NCI-H1092 (cell line): ENCODE data around the gene HOXC13.
A peak's percentile ranks its signal among the peaks of the same experiment; 100 is the strongest.

Experiments used
- DNase-seq: peaks from one replicate; lab custom pipeline; 2025; lab: John Stamatoyannopoulos, UW

HOXC13 gene, protein sequence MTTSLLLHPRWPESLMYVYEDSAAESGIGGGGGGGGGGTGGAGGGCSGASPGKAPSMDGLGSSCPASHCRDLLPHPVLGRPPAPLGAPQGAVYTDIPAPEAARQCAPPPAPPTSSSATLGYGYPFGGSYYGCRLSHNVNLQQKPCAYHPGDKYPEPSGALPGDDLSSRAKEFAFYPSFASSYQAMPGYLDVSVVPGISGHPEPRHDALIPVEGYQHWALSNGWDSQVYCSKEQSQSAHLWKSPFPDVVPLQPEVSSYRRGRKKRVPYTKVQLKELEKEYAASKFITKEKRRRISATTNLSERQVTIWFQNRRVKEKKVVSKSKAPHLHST

DNA sequence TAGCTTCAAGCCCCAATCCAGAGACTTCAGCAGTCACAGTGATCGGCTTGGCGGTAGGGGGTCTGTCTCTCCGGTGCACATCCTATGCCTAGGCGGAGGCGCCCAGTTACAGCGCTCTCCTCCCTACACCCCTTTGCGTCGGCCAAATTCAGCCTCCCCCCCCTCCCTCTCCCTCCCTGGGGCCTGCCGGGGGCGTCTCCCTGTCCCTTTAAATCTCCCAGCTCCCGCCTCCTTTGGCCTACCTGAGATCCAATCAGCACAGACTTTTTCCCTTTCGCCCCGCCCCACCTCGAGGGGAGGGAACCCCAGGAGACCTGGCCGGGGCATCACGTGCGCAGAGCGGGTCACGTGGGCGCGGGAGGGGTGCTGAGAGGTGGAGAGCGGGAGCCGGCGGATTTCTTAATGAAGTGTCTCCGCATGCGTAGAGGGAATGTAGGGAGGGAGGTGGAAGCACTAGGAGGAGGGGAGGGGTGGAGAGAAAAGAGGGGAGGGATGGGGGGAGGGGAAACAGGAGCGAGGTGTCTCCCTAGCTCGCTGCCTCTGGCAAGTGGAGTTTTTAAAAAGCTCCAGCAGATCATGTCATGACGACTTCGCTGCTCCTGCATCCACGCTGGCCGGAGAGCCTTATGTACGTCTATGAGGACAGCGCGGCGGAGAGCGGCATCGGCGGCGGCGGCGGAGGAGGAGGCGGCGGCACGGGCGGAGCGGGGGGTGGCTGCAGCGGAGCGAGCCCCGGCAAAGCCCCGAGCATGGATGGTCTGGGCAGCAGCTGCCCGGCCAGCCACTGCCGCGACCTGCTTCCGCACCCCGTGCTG lies at the start of gene HOXC13:
HOXC13 (plus strand) TSS at position 506 of the 815 bp plus-strand sequence; CDS start at position 582, 76 bp downstream.
- DNase-seq = peak; percentile 93

DNA sequence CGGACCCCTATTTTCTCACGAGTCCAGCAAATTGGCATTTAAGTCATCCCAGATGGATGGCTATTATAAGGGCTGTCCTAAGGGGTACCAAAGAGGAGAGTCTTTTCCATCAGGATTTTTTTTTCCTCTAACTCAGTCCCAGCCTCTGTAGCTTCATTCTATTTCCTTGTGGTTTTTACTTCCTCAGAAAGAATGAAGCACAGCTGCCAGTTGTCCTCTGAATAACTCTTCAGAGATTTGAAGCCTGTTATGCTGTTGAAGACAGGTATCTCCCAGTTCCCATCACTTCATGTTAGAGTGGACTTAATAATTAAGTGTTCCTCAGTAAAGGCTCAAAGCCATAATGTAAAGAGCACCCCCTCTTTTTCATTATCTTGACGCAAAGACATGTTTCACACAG lies 48.5 kb upstream of the HOXC13 start:
- DNase-seq = no peak

DNA sequence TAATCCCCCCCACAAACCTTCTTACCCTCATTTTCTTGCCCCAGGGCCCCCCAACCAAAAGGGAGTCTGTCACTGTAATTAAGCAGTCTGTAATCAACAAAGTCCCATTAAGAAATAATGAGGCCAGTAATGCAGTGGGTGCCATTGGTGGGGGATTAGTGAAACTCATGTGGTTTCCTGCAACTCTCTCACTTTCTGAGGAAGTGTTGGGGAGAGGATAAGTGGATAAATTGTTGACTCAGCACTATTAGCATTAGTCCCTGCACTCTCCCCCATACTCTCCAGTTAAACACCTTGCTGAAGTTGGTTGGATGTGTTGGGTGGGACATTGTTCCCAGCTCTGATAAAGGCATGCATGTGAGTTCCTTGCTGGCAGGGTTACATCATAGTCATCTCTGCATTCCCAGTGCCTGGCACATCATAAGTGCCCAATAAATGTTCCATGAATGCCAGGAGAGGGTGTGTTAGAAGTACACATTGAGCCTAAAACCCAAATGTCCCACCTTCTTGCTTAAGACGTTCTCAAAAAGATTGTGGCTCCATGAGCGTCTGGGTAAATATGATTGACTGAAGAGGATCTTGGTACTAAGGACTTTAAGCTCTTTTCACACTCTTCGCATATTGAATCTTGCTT lies 45.8 kb upstream of the HOXC13 start:
- no peak for DNase-seq

DNA sequence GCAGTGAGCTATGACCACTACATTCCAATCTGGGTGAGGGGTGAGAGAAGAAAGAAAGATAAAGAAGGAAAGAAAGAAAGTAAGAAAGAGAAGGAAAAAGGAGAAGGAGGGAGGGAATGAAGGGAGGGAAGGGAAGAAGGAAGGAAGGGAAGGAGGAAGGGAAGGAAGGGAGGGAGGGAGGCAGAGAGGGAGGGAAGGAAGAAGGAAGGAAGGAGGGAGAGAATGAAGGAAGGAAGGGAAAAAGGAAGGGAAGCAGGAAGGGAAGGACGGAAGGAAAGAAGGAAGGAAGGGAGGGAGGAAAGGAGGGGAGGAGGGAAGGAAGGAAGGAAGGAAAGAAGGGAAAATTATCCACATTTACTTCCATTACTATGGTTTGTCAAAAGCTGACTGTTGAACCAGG lies 39.4 kb upstream of the HOXC13 start:
- no peak for DNase-seq

DNA sequence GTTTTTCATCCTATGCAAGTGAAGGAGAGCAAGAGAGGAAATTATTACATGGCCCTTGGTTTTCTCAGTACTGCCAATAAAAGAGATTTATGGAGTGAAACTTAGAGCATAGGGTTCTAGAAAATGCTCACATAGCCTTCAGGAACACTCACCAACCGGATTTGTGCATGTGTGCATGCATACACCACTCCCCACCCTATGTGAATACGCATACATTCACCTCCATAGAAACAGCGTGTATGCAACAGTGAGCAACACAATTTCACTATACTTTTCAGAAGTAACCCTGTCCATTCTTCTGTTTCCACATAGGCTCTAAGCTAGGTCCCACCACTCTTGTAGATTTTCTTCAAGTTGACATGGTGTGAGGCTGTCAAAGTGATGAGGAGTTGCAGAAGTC lies 31.5 kb upstream of the HOXC13 start:
- DNase-seq = no peak

DNA sequence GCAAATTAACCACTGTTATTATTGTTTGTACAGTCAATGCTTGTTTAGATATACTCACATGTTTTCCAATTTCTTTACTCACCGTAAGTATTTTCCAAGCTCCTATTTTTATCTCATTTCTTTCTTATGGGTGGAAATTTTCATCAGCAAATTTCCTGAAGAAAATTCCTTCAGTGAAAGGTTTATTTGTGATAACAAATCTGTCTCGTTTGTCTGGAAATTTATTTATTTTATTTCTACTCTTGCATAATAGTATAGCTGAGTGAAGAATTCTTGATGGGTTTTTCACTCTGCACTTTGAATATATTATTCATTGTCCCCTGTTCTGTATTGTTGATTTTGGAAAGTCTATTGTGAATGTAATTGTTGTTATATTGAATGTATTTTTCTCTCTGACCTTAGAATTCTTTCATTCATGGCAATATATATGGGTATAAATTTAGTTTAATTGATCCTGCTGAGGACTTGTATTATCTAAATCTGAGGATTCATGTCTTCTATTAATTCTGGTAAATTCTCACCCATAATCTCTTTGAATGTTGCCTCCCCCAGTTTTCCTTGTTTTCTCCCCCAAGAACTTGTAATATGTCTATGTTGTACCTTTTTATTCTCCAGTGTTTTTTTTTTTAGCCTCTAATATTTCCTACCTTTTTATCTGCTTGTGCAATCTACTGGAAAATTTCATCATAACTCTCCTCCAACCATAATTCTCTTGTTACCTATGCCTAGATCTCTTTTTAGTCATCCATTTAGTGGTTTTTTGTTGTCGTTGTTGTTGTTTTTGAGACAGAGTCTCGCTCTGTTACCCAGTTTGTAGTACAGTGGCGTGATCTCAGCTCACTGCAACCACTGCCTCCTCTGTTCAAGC lies 21.6 kb upstream of the HOXC13 start:
- no peak for DNase-seq

DNA sequence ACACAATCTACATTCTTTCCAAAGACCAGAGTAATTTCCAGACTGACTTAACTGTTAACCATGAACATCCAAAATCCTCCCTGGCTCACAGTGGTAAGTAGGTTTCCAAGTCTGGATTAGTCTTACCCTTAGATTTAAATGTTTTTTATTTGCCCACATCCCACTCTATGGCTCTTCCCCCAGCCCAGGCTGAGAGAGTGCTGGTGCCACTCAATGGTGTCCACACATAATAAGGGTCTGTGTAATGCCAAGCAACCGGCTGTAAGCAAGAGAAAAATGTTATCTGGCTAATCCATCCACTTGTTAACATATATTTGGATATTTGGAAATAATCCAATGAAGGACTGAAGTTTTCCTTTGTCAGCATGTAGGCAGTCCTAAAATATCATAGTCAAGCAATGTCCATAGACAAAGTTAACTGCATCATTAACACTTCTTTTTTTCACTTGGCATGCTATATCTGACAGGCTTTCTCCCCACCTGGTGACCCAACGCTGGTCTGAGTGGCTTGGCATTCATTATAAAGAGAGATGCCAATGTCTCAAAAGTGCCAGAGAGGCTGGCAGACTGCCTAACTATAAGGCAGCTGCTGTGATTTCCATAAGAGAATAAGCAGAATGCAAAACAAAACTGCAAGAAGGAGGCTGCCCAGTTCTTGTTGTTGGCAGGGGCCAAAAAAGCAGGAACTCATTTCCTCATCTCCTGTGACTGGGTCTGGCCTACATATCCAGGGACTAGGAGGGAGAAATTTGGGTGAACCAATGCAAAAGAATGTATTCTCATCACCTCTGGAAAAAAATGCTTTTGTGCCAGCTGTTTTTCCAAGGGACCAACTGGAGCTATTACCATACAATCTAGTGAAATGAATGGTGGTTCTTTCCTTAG lies 13.9 kb upstream of the HOXC13 start:
- peak; percentile 65 for DNase-seq

DNA sequence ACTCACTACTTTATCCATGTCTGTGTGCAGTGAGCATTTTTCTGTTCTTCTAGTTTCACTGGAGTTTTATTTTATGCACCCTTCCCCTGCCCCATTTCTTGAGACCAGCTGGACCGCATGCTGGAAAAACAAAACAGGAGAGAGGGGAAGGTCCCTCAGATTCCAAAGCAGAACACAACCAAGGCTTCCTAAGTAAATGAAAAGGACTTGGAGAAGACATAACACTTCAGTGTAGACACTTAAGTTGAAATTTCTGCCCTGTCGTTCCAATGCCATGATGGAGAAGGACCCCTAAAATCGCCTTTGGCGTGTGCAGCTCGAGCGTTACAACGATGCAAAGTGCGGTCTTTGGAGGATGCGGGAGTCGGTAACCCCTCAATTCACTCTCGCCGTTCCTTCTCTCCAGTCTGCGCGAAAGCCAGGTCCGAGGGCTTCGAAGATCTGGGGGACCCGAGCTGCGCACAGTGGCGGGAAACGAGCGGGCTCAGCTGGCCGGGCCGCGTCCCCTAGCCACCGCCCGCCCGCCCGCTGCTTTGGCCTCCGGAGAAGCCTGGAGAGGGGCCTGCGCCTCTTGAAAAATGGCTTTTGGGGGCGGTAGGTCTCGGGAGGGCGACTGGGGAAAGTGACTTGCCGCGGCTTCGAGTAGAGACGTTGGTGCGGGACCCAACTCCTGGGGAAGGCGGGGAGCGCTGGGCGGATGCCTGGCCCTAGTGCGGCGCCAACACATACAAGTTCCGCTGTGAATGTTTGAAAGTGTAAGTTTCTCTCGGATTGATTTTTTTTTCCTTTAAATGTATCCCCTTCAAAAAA lies 11.2 kb upstream of the HOXC13 start:
- no peak for DNase-seq

DNA sequence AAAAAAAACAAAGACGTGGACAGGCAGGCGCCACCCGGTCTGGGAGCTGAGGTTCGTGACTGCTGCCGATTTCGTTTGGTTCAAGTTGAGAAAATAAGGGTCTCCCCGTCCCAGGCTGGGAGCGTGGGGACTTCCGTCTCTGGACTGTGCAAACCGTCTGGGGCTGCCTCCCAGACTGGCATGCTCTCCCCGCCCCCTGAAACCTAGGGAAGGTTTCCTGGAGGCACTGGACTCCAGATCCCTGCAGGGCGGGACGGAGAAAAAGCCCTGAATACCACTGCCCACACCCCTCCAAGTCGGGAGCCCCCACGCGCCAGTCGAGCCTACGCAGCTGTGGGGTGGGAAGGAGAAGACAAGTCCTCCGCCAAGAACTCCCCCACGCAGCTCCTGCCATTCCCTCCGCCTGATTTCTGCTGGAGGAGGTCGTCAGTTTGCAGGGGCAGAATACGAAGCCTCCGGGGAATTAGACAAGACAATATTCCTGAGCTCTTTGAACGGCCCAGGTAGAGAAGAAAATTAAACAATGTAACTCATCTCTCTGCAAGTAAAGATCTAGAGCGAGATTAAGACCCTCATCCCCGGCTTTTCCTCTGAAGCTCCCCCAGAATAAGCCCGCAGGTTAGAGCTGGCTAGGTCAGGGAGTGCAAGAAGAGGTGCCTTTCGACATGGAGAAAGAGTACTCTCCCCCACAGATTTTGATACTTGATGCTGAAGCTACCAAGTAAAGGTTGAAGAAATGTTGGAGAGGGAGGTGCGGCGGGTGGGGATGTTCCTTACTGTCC lies 10.4 kb upstream of the HOXC13 start:
- DNase-seq = no peak

DNA sequence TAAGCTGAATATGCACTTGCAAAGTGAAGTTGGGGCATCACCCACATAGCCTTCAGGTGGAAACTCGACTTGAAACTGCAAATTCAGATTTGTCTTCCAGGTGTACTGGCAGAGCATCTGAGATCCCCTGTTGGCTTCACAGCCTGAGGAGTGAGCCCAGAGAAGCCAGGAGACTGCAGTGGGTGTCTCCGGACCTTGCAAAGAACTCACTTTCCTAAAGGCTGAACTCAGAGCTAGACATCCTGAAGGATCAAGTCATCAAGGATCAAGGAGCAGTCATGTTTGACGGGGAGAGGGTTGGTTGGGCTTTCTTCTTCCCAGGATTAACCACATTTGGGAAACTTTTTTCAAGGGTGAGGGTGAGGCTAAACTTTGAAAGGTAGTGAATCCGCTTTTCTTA lies 9.1 kb upstream of the HOXC13 start:
- DNase-seq = no peak

DNA sequence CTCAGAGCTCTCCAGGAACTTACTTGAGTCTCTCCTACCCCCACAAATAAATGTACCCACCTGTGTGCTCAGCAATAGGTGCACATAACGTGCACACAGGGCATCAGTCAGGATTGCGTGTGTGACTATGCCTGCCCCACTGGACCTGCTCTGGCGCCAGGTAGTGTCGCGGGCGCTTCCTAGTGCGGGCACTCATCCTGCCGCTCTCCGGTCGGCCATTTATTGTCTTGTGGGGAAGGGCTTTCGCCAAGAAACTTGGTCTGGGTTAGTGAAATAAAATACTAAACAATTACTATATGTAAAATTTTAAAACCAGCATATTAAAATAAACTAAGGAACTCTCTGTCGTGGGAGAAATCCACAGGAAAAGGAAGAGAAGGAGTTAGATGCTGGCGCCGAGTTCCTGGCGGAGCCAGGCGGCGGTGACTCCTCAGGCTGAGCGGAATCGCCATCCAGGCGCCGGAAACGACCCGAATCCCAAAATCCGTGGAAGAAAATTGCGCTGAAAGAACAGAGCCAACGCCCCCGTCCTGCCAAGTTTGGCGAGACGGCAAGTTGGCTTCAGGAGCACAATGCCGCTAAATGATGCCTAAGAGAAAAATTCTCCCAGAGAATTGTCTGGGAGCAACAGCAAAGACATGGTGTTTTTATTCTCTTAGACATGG lies 7.9 kb upstream of the HOXC13 start:
- DNase-seq = no peak

DNA sequence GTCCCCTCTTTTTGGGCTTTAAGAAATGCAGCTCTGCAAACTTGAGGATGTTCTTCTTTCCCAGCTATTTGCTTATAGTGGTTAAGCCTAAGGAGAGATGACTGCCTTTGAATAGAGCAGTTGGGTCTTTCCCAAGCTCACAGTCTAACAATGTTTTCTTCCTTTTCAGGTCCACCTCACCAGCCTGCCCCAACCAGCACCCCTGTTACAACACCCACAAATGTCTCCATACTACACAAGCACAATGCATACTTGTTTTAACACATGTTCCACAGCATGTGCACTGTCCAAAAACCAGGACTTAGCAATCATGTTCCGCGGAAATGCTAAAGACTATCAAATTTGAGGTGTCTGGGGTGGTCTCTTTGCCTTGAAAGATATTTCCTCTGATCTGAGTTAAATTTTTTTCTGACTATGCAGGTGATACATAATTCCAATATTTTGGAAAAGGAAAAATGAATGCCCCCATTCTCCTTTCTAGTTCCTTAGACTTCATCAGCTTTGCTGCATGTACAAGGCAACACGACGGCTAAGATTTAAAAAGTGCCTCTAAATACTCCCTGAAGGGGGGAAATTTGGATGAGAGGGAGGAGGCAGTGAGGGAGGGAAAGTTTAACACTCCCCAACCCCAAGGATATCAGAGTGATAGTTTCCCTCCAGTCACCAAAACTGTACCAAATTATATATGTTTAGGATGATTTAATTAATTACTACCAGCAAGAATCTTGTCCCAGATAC lies 6.6 kb upstream of the HOXC13 start:
- DNase-seq = no peak

DNA sequence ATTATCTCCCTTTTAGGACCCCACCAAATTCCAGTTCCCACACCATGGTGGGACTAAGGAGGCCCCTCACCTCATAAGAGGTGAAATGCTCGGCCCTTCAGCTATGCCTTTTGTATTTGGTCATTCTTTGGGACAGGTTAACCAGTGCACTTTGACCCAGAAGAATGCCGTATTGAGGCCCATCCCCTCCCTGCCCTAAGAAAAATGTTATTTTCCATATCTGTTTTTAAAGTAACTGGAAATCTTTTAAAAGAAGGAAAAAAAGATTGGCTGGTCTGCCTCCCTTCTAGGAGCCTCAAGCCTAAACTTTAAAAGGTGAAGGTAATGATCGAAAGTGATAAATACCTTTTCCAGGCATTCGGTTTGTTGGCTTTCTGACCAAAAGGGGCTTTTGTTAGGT lies 5.7 kb upstream of the HOXC13 start:
- DNase-seq = no peak

DNA sequence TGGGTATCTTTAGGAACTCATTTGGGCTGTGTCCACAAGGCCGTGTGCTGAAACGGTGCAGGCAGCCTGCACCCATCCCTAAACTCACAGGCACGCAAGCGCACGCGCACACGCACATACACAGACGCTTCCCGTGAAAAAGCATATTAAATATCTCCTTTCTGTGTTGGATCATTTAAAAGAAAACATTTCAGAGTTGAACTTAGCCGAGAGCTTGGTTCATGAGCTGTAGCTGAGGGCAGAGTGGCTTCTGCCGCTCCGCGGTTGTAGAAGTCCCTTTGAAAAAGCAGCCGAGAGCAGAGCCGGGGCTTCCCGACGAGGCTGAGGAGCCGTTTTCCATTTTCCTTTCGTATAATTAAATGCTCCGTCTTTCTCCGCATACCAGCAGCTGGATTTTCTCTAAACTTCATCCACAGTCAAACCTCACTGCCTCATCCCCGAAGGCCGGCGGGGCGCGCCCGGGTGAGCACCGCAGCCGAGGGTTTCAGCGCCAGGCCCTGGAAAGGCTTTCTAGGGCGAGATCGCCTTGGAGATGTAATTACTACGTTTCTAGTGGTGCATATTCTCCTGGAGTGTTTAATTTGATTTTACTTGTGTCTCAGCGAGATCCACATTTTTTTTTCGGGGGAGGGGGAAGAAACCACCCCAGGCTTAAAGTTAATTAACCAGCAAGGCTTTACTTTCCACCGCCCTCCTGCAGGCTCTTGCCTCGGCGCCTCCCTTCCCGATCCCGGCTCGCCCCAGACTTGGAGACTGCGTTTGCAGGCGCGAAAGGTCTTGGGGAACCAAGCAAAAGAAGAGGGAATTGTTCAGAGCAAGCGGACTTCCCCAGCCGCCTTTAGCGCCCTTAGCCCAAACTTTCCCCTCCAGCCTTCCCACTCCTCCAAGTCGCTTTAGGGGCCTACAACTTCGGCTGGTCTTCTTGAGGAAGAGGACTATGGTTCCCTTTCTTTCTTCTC lies 3.0 kb upstream of the HOXC13 start:
- no peak for DNase-seq

DNA sequence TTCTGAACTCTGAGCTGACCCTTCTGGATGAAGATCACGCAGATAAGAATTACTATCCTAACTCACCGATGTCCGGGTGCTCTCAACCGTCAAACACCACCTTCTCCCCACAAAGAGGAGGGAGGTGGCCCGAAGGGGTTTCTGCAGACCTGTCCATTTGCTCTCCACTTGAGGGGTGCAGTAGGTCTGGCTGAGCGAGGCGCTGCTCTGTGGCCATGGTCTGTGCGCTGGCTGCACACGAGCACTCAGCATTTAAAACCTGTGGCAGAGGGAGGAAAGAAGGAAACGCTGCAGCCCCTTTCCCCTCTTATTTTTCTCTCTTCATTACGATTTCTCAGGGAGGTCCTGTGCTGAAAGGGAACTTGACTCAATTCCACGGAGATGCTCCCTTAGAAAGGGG lies 1.5 kb upstream of the HOXC13 start:
- no peak for DNase-seq

DNA sequence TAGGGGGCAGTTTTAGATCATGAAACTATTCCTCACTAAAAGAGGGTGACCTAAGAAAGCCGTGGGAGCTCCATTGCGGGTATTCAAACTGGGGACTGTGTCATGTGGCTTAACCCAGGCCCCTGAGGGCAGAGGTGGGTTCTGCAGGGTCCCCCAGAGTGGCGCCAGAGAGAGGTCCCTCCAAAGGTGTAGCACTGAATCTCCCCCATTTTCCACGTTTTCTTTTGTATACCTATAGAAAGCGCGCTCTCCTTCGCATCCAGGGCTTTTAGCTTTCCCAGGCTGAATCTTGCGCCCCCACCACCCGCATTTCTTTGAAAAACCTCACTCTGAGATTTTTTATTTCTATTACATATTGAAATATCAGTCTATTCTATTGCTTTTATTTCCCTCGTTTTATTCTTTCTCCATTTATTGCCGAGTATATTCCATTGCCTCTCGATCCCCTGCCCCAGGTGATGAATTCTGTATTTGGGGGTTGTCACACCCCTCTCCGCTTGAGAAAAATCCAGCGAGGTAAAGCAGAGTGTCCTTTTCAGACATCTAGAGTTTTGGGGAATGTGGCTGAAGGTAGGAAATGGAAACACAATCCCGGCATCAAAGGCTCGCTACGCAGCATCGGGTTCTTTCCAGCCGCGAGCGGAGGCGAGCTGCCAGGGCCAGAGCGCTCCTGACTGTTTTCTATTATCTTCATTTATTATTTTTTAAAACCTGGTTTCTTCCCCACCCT lies 870 bp upstream of the HOXC13 start:
- no peak for DNase-seq
